NB4 (cell line): Measurements from ENCODE around the gene CLEC4M.

Experiments used
- MYC ChIP-seq: IDR thresholded peaks from 2 replicates; pipeline ENCODE4 v1.6.1; 2011; ENCODE audit warnings: low read depth, low read length
- POLR2A ChIP-seq: IDR thresholded peaks from 2 replicates; pipeline ENCODE4 v1.6.1; 2011; ENCODE audit warnings: mild to moderate bottlenecking; ENCODE audit not compliant: insufficient read length; ENCODE audit errors: extremely low read depth
- TF ChIP-seq, protein P1 (sequence below): IDR thresholded peaks from one replicate; pipeline ENCODE4 v1.5.1; 2012; ENCODE audit warnings: low read depth, low read length
- TF ChIP-seq, protein P2 (sequence below): IDR thresholded peaks from 2 replicates; pipeline ENCODE4 v1.6.1; 2011; ENCODE audit warnings: low read depth, low read length

DNA sequence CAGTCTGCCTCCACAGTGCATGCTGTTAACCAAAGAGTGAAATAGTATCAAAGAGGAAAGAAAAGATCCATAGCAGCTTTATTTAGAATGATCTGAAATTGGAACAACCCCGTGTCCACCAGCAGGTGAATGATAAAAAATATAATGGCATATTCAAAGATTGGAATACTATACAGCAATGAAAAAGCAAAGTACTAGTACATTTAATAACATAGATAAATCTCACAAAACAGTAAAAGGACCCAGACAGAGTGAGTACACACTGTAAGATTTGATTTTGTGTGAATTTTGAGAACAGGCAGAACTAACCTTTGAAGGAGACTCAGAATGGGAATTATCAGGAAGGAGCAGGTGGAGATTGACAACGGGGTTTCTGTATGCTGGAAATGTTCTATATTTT lies 14.9 kb upstream of the CLEC4M start:
- TF ChIP-seq, protein P1, sequence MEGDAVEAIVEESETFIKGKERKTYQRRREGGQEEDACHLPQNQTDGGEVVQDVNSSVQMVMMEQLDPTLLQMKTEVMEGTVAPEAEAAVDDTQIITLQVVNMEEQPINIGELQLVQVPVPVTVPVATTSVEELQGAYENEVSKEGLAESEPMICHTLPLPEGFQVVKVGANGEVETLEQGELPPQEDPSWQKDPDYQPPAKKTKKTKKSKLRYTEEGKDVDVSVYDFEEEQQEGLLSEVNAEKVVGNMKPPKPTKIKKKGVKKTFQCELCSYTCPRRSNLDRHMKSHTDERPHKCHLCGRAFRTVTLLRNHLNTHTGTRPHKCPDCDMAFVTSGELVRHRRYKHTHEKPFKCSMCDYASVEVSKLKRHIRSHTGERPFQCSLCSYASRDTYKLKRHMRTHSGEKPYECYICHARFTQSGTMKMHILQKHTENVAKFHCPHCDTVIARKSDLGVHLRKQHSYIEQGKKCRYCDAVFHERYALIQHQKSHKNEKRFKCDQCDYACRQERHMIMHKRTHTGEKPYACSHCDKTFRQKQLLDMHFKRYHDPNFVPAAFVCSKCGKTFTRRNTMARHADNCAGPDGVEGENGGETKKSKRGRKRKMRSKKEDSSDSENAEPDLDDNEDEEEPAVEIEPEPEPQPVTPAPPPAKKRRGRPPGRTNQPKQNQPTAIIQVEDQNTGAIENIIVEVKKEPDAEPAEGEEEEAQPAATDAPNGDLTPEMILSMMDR: no peak
- no peak for TF ChIP-seq MYC
- TF ChIP-seq, protein P2, sequence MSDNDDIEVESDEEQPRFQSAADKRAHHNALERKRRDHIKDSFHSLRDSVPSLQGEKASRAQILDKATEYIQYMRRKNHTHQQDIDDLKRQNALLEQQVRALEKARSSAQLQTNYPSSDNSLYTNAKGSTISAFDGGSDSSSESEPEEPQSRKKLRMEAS: no peak
- no peak for TF ChIP-seq POLR2A
